GM13977 (cell line): ENCODE measurements around the gene SYNE1.

Source experiments
- DNase-seq: peaks from one replicate; pipeline ENCODE4 v3.0.0; 2012; ENCODE audit warnings: low spot score
- in situ Hi-C: fragments of 300-500 bp; cut with MboI; formaldehyde crosslinking; loops from one replicate; pipeline ENCODE4 v1.12.0; 2022; ENCODE audit warnings: low sequenced_read_pairs, low pct_unique_long_range_greater_than_20kb, mixed read lengths, inconsistent platforms; ENCODE audit not compliant: unreplicated experiment
- TF ChIP-seq, protein P1 (sequence below): IDR thresholded peaks from 2 replicates; pipeline ENCODE4 v1.5.1; 2012; ENCODE audit warnings: mild to moderate bottlenecking, control low read depth; ENCODE audit not compliant: insufficient read depth; ENCODE audit errors: extremely low read depth, missing control alignments

SYNE1 gene

DNA sequence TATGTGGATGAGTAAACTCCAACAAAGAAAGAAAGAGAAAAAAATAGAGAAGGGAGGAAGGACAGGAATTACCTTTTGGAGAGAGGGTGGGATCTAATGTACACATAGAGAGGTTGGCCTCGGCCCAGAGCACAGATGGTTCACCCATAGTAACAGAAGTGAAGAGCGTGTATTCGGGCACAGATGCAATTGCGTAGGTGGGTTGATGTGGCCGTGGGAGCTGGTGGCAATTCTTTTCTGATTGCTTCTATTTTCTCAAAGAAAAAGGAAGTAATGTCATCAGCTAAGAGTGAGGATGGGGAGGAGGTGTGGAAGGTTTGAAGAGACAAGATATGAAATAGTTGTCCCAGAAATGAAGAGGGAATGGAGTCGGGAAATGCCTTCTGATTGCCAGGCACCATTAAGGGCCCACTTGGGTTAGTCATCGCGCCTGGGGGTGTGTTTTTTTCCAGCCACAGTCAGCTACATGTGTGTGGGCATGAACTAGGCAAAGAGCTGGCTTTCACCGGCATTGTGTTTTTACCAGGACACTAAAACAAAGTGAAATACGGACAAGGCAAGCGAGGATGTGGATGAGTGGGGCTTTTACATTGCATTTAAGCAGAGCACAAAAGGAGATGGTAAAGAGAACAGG, 158.7 kb downstream of the SYNE1 start:
- DNase-seq, result no peak
- TF ChIP-seq, protein P1, sequence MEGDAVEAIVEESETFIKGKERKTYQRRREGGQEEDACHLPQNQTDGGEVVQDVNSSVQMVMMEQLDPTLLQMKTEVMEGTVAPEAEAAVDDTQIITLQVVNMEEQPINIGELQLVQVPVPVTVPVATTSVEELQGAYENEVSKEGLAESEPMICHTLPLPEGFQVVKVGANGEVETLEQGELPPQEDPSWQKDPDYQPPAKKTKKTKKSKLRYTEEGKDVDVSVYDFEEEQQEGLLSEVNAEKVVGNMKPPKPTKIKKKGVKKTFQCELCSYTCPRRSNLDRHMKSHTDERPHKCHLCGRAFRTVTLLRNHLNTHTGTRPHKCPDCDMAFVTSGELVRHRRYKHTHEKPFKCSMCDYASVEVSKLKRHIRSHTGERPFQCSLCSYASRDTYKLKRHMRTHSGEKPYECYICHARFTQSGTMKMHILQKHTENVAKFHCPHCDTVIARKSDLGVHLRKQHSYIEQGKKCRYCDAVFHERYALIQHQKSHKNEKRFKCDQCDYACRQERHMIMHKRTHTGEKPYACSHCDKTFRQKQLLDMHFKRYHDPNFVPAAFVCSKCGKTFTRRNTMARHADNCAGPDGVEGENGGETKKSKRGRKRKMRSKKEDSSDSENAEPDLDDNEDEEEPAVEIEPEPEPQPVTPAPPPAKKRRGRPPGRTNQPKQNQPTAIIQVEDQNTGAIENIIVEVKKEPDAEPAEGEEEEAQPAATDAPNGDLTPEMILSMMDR, result no peak
- in situ Hi-C loops, result no loop called here

DNA sequence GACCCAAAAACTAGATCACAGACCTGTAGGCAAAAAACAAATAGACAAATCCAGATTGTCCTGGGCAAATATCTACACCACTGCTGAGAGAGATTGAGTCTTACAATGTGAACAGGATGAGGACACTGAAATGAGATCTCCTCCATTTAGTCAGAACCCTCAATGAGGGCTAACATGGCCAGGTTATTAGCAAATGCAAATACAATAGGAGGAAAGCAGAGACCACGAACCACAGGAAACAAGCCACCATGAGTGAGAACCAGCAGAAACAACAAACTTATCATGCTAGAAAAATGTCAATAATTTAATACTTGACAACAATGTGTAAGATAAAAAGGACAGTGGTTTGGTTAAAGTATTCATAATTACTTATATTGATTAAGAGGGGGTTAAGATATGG, 162.8 kb downstream of the SYNE1 start:
- TF ChIP-seq, protein P1, result no peak

DNA sequence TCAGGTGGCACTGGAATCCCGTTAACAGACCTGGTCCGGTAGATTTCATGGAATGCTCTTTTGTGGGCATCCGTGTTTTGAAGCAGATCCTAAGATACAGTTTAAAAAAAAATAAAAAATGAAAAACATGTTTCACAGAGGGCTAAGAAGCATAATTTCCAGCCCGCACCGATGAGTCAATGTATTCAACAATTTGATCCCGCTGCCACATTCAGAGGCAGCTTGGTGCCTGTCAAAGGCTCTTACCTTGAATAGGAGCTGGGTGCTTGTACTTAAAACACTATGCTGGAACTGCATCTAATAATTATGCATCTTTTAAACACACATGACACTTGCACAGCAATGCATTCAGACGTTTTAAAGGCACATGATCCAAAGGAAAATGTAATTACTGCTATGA, 164.8 kb downstream of the SYNE1 start:
- in situ Hi-C loops, result no loop called here
- TF ChIP-seq, protein P1, result no peak
- DNase-seq, result no peak

More for the DNA sequence above, 162.8 kb downstream of the SYNE1 start:
- in situ Hi-C loops, result no loop called here
- DNase-seq, result no peak

DNA sequence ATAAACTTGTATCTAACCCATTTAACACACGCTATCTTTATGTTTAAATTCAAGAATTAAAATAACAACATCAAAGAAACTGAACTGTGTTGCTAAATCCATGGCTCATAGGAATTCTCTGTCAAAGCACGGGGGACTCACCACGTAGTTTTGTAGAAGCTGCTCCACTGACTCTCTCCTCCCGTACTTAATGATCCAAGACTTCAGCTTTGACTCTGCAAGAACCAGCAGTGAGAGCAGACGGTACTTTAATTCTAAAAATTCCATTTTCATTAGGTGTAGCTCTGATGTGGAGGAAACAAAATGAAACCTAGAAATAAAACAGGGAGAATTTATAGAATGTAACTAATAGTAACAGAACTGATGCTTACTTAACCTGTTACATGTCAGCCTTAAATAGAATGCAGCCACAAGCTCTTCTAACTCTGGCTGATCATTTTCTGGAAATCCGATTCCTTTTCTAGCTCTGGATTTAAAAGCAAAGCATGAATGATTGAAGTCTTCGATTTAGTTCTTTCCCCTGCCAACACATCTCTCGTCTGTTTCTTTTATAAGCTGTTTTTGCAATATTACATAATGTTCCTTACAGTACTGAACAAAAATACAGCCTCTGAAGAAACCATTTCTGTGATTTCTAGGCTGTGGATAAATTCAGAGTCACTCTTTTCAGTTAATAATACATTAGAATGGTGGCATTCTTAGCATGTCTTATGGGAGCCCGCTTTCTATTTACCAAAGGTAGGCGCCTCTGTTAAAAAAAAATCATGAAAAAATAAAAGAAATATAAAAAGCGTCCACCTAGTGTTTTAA, 165.5 kb downstream of the SYNE1 start:
- in situ Hi-C loops, result no loop called here
- TF ChIP-seq, protein P1, result no peak
- no peak for DNase-seq

DNA sequence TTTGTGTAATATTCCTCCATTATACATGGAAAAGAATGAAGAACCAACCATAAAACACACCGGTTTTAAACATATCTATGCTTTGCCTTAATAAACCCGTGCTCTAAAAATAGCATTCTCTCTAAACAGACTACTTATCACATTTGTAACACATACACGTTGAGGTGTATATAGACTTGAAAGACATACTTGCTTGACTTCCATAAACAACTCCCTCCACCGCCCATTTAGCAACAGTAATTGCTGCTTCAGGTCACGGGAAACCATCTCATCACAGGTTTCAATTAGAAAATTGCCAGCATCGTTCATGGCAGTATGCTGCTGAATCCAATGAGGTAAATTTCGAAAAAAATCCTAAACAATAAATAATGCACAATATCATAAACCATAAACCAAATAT, 174.0 kb downstream of the SYNE1 start:
- TF ChIP-seq, protein P1, result no peak
- in situ Hi-C loops, result no loop called here
- DNase-seq, result no peak

DNA sequence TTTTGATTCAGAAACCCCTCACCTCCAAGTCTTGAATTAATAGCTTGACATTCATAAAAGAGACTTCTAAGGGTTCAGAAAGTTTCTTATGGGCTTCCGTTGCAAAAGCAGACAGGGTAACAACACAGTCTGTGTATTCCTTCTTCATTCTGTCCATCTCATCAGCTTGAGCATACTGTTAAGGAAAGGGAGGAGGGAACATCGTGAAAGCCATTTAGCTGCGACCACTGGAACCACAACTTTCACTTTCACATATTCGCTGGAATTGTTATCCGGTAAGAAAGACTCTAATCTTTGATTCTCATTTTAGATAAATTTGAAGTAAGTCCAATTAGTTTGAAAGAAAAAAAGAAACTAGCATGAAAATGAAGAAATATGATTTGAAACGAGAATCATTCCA, 174.4 kb downstream of the SYNE1 start:
- TF ChIP-seq, protein P1, result no peak
- in situ Hi-C loops, result no loop called here
- DNase-seq, result no peak
